Head of caudate nucleus (tissue), 42 donors: ENCODE results near the gene SPATA13.
"Not testable (repeated sequence)": the region's sequence is repeated elsewhere in the genome, so short reads cannot be mapped to it uniquely, and the experiment has no call there.

Experiments
- DNase-seq, 42 donors: peaks; one replicate each; pipeline versions ENCODE4 v3.0.0 to v3.0.0-alpha.2; 2020 to 2021; ENCODE audit warnings: mixed read lengths in 7 of 42
- intact Hi-C: fragments of 100-400 bp; cut with DNase I; formaldehyde crosslinking; loops from one replicate; pipeline ENCODE4 v1.15.0; 2022

SPATA13 gene

DNA sequence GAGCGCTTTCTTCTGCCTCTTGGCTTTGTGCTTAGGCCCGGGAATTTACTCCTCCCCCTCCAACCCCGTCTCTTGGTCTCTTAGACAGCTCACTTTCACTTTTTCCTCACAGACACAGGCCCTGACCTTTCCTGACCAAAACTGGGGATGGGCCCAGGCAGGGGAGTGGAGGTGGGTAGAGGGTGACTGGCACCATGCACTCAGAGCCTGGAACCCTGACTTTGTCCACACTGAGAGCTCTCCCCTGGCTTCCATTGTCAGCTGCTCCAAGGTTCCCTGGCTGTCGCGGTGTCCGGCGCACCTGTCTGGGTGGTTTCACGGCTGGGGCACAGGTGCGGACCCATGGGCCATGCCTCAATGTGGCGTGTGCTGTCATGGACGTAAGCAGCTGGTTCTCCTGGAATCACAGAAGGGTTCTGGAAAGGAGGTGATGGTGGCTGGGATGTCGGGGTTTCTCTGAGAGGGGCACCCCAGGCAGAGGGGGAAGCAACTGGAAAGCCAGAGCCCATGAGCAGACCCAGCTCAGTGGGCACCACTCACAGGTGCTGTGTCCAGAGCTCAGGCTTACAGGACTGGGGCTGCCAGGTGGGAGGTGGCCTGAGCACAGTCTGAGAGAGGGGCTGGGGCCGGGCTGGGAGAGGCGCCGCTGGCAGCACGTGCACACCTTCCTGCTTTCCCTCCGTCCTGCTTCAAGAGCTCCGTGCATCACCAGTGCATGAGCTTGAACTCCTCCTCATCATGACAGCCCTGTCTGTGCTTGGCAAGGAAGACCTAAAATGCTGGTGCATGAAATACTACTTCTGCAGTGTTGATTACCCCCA, 120.9 kb downstream of the SPATA13 start:
- DNase-seq = no peak

DNA sequence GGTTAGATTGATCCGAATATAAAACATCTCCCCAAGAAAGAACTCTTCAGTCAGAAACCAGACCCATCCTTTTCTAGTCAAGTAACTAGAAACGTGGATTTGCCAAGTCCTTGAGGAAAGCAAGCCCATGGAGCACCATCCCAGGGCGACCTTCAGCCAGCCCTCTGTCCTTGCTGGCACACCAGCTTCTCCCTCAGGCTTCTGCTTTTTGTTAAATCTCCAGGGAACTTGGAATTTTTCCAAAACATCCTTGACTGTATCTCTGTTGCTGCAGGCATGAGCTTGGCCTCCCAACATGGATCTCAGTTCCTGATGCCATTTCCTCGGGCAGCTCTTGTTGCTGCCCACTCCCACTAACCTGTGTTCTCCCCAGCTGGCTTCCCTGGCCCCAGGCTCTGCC, 121.7 kb downstream of the SPATA13 start:
- no peak for DNase-seq
- intact Hi-C loops = no loop called here

More for the DNA sequence above, 120.9 kb downstream of the SPATA13 start:
- intact Hi-C loops = no loop called here

DNA sequence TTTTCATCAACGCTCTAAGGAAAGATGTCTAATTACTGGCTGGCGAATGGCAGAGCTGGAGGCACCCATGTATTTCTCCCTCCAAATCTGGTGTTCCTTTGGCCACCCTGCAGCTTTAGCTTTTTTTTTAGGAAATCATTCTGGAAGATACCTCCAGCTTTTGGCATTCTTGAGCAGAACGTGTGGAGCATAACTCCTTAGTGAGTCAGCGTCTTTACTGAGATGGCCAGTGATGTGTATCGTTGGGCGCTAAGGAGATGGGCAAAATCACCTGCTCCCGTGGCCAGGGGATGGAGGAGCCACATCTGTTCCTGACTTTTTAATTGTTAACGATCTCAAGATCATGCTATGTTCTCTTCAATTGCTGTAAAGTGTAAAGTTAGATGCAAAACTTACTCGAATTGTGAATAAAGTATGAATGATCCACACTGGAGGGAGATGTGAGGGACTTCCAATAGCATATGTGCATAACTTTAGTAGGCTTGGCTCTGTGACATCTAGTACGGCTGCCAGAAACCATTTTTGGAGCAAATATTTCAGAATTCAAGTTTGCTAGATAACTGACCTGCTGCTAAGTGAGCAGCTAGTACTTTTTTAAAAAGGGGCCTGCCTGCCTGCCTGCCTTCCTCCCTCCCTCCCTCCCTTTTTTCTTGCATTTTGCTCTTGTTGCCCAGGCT, 124.5 kb downstream of the SPATA13 start:
- no peak for DNase-seq
- intact Hi-C loops = no loop called here

DNA sequence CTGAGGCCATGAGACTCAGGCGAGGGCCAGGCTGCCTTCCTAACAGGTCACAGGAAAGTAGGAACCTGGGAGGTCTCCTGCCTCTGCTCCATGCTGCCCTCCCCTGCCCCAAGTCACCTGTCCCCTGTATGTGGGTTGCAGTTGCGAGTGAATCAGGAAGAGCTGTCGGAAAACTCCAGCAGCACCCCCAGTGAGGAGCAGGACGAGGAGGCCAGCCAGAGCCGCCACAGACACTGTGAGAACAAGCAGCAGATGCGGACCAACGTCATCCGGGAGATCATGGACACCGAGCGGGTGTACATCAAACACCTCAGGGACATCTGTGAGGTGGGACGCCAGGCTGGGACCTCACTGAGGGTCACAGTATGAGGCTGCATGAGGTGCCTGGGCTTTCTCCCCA, 126.1 kb downstream of the SPATA13 start:
- intact Hi-C loops = no loop called here
- DNase-seq = no peak

DNA sequence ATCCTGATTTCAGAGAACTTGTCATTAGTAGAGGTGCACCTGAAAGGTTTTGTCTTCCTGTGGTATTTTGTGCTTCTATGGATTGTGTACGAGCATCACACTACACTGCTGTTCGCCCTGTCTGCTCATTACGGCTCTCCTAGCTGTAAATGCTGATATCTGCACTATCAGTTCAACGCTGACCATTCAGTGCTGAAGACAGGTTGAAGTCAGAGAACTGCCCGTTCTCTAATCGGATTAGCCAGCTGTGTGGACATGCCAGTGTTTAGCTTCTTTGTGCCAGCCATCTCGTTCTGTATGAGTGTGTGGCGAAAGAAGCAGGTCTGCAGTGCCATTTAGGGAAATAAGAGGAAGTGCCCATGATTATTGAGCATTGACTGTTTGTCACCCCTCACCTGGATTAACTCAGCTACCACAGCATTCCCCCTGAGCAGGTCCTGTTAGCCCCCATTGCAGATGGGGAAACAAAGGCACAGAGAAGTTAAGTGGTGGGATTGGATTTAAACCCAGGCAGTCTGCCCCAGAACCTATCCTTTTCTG, 127.3 kb downstream of the SPATA13 start:
- DNase-seq = no peak
- intact Hi-C loops = no loop called here

DNA sequence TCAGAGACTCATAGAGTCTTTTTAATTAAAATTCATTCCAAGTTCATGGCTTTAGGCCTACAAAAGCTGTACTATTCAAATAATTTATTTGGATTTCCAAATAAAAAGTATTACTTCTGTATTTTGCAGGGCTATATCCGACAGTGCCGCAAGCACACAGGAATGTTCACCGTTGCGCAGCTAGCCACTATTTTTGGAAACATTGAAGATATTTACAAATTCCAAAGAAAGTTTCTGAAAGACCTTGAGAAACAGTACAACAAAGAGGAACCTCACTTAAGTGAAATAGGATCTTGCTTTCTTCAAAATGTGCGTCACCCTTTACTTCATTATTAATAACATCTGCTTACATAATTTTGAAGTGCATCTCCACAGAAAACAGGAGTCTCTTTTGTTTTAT, 128.3 kb downstream of the SPATA13 start:
- intact Hi-C loops = no loop called here
- no peak for DNase-seq

DNA sequence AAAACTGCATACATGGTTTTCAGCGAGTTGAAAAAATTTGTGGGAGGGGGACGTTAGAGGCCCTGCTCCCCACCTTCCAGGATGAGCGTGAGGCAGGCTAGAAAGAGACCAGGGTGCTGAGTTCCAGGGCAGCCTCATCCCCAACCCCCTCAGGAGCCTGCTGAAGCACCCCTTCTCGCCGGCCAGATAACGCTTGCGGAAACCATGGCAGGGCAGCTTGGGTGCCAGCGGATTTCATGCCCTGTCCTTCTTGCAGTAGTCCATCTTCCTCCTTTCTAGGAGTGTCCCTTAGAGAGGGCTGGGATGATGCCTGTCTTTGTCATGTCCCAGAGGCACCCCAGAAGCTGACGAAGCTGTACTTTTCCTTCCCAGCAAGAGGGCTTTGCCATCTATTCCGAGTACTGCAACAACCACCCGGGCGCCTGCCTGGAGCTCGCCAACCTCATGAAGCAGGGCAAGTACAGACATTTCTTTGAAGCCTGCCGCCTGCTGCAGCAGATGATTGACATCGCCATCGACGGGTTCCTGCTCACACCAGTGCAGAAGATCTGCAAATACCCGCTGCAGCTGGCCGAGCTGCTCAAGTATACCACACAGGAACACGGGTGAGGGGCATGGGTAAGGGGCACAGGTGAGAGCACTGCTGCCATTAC, 129.9 kb downstream of the SPATA13 start:
- intact Hi-C loops = no loop called here
- peak in 2 of 42 donors; percentile 41 to 60 for DNase-seq

DNA sequence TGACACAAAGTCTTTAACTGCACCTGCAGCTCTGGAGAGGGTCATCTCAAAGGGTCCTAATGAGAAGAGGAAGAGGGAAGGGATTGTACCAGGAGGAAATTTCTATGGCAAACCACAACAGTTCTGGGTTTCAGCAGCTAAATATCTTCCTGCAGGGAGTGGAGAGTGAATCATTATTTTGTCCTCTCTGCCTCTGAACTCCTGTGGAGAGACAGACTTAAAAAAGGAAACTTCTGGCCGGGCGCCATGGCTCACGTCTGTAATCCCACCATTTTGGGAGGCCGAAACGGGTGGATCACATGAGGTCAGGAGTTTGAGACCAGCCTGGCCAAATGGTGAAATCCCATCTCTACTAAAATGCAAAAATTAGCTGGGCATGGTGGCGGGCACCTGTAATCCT, 132.0 kb downstream of the SPATA13 start:
- intact Hi-C loops = no loop called here
- DNase-seq = no peak

DNA sequence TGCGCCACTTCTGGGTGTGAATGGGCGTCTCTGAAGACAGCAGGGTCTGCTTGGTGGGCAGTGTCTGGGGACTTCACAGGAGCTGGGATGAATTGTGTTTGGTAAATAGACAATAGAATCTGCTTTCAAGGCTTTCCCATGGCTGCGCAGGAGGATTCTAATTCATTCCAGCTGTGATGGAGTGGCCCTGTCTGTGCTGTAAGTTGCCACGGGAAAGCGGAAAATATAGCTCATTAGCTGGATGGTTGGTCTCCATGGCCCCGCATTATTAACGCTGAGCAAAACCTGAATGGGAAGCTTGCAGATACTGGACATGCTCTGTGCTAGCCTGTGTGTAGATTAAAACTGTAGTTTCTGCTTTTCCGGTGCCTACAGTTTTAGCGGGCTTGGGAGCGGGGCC, 133.2 kb downstream of the SPATA13 start:
- DNase-seq = no peak
- intact Hi-C loops = no loop called here

DNA sequence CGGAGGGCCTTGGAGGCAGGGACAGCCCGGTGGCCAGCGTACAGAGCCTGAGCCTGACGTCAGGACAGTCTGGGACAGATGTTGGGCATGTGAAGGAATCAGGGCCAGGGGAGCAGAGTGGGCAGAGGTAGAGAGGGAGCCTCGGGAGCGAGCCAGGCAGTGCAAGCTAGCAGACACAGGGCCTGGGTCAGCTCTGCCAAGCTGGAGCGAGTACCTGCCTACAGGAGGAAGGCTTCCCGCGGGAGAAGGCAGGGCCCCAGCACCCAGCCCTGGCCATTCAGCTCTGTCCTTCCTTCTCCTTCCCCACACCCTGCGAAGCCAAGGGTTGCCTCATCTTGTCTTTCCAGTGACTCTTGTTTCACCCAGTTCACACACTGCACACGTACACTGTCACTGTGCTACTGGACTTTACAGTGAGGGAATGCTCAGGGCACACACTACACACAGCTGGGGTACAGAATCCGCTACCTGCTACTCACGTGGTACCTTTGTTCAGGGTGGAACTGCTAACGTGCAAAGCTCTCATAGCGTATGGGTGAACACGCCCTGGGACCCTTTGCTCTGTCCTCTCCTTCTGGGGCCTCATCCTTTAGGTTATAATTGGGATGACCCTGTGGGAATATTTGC, 139.1 kb downstream of the SPATA13 start:
- no peak for DNase-seq
- intact Hi-C loops = no loop called here

DNA sequence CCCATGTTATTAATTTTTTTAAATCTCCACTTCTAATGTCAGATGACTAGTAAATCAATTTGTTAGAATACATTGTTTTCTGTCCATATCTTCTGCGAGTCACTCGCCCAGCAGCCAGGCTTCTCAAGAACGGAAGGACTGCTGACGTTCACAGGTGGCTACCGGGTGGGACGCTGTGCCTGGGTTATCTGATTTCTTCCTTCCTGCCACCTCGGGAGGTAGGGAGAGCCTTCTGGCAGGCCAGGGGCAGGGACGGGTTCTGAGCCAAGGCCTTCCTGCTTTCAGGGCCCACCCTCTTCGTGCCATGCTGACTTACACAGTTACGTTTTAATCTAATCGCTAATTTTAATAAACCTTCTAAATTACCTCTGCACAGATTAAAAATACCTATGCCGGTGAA, 140.9 kb downstream of the SPATA13 start:
- intact Hi-C loops = no loop called here
- peak in 1 of 42 donors; percentile 35 for DNase-seq

DNA sequence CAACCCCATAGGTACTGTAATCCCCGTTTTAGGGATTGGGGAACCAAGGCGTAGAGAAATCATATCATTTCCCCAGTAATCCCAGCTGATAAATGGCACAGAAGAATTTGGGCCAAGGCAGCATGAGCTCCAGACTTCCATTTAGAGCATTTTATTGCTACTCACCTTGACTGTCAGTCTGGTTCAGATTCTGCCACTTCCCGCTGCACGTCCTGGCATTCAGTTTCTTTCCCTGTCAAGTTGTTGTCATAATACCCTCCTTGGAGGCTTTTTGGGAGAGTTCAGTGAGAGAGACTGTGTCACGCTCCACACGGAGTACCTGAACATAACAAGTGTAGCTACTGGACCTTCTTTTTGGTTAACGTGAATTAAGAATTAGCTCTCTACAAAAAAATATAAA, 141.4 kb downstream of the SPATA13 start:
- intact Hi-C loops = no loop called here
- DNase-seq = peak in 1 of 42 donors; percentile 32

DNA sequence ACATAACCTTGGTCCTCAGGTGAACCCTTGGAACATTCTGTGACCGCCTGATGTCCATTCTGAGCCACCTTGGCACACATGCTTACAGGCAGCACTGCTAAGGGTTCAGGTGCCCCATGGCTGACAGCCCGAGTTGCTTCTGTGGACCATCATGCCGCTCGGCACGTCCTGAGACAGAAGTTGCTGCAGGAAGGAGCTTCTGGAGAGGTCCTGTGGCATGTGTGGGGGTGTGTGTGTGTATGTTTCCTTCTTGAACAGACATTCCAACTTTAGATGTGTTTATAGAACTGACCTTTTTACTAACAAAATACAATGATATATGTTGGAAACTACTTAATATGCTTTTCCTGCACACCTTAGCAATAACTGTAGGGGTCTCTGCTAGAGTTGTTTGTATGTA, 144.1 kb downstream of the SPATA13 start:
- DNase-seq = peak in 1 of 42 donors; percentile 33
- intact Hi-C loops = no loop called here

DNA sequence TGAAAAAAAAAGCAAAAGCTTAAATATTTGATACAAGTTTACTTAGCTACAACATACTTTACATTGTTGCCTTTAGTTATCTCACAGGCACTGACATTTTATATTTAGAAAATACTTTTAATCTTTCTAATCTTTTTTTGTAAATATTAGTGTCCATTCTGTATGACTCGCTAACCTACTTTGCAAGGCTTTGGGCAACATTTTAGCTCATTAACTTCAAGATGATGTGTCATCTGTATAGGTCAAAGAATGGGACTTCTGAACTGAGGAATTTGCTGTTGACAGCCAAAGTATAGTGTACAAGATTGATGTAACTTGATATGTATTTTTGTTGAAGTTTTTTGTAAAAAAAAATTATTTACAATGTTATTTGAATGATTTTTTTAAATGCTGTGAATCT, 146.1 kb downstream of the SPATA13 start:
- no peak for DNase-seq
- intact Hi-C loops = no loop called here

DNA sequence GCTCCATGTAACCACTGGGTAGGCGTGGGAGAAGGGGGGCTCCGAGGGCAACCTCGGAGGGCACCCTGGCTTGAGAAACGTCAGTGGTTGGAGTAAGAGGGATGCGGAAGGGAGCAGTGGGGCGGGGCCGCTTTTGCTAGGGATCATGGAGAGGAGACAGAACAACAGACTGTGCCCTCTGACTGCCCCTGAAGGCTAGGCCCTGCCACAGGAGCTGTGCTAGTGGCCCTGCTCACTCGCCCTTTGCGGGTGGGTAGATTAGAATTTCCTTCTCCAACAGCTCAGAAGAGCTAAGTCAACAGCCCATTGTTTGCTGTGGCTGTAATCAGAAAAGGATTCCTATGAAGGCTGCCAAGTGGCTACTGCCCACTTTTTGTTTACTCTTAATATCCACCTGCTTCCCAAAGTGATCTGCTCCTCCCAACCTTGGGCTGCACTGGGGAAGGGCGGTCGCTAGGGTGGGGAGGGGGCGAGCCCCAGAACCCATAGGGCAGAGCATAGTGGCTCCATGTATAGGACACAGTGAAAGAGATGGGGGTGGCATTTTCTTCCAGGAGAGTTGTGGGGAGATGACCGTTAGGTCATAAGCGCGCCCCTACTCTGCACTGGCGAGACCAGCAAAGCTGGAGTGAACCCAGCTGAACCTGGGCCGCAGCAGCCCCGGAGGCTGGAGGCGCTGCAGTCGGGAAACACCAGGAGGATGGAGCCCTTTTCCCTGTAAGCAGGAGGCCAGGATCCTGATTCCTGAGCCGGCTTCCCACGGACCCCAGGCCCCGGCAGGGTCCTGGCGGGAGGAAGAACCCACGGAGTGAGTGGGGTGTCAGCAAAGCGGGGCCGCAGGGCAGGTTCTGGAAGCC, 146.9 kb downstream of the SPATA13 start:
- intact Hi-C loops = no loop called here

DNA sequence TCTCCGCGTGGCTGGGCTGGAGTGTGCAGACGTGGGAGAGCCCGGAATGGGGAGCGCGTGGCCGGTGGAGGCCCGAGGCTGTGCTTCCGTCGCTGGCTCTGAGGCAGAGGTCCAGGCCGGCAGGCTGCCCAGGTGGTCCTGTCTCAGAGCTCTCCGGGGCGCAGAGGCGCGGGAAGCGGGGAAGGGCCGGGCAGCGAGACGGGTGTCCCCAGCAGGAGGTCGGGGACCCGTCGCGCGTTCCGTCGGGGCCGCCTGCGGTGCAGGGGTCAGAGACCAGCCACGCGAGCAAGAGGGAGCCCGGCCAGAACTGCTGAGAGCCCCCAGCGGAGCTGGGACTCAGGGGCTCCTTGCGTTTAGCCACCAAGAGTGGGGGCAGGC, 147.5 kb downstream of the SPATA13 start:
- intact Hi-C loops = no loop called here
- no peak for DNase-seq

More for the DNA sequence above, 146.9 kb downstream of the SPATA13 start:
- no peak for DNase-seq

DNA sequence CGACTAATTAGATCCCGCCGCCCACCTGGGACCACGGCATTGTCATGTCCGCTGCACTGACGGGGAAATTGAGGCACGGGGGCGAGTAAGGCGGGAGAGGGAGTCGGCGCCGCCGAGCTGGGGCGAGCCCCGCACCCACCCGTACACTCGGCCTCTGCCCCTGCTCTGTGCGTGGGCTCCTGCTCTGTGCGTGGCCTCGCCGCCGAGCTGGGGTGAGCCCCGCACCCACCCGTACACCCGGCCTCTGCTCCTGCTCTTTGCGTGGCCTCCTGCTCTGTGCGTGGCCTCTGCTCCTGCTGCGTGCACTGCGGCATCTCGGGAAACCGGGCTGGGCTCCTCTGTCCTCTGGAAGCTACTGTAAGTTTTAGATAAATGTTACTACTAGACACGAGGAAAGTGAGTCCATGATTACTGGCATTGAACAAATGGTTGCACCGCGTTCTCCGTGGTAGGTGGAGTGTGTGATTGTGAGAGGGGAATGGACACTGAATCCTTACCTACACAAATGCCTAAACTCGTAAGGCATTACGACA, 148.0 kb downstream of the SPATA13 start:
- DNase-seq = peak in 6 of 42 donors; percentile 14 to 44 (median 36)
- intact Hi-C loops = no loop called here

DNA sequence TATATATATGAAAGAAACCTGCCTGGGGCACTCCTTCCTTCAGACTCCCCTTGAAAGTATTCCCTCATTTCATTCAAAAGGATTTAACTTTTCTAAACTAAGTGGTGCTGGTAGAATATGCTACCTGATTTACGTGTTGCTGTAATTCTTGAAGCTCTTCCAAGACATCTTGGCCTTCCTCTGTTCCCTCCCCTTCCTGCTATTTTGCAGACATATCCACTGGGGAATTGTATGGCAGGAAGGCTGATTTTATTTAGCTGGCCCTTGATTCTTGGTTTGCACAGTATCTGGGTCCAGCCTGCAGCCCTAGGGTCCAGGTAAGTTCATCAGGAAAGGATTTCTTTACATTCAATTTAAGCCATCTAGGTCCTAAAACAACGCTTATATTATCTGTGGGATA, 148.8 kb downstream of the SPATA13 start, which contains the start of gene C1QTNF9:
Gene C1QTNF9 (plus strand): TSS at position 281 of the 400 bp plus-strand sequence. CDS start 6,424 bp downstream, outside the sequence.
- DNase-seq, intact Hi-C loops: not testable (repeated sequence)
